Measurements from ENCODE around the gene OR7C2.

The OR7C2 gene

DNA sequence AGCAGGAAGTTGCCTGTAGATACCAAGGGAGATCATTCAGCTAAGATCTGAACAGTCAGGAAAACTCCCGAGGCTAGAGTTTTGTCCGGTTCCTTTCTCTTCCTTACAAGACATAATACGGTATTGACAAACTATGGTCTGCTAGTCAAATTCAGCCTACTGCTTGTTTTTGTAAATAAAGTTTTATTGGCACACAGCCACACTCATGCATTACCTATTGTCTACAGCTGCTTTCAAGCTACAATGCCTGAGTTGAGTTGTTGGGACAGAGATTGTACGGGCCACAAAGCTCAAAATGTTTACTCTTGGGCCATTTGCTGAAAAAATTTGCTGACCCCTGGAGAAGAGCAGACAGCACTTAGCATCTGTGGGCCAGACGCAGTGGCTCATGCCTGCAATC, 35.8 kb downstream of the OR7C2 start:
- intact Hi-C loops (cut with DNase I), result no loop called here
- no peak for DNase-seq

DNA sequence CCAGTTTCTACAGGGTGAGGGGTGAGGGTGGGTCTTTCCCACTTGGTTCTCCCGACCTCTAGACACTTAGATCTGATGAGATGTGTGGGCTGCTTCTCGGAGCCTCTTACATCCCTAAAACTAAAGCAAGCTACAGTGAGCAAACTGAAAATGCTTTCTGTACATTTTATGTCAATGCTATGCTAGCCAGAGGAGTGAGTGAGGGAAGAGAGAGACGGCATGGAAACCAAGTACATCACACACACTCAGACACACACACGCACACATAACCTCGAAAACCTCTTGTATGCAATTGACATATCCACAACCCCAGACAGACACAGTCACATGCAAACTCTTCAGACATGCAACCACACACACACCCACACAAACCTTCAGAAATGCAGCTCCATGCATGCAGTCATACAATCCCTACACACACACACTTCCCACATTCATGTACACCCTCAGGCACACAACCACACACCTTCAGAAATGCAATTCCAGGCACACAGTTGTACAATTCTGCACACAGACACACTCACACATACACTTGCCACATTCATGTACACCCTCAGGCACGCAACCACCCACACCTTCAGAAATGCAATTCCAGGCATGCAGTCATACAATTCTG, 37.0 kb downstream of the OR7C2 start:
- peak in 7 of 42 donors; percentile 3 to 38 (median 10) for DNase-seq
- intact Hi-C loops (cut with DNase I), result no loop called here

GRCh38 chr19:14979476-14980255, 38.4 kb downstream of the OR7C2 start, which contains the start of gene SLC1A6:
SLC1A6 (minus strand) TSS chr19:14979864; CDS start chr19:14972910, 6,954 bp downstream.
- DNase-seq, result peak in 35 of 42 donors; percentile 6 to 62 (median 37)
- intact Hi-C loops (cut with DNase I), result no loop called here

DNA sequence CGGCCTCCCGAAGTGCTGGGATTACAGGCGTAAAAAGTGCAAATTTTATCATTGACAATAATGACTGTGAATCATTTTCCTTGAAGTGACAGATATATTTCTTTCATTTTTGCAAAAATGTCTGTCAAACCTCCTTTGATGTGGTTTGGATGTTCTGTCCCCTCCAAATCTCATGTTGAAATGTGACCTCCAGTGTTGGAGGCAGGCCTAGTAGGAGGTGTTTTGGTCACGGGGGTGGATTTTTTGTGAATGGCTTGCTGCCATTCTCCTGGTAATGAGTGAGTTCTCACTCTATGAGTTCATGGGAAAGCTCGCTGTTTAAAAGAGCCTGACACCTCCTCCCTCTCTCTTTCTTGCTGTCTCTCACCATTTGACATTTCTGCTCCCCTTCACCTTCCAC, 43.8 kb downstream of the OR7C2 start:
- intact Hi-C loops (cut with DNase I), result no loop called here

More for the DNA sequence above, 43.8 kb downstream of the OR7C2 start:
- no peak for DNase-seq
